ENCODE results near the gene PRTN3. TPM values are rescaled to one million over a fixed set of nuclear protein-coding genes. Genes with fewer than 3 reads are reported as not detected.
"Not testable (repeated sequence)": the region's sequence is repeated elsewhere in the genome, so short reads cannot be mapped to it uniquely, and the experiment has no call there.

PRTN3 gene
- total RNA-seq, 1 donor from 2014 or later = not detected

GRCh38 chr19:834216-834615 lies 6.6 kb upstream of the PRTN3 start:
- intact Hi-C loops (cut with micrococcal nuclease) = no loop called here
- H3K9me3 ChIP-seq (replicated peaks) = no peaks in the 10 kb centered on the region
- no peak overlapping the region for H3K4me3 ChIP-seq
- no peaks in the 10 kb centered on the region for H3K36me3 ChIP-seq
- peaks cover 83% of the 10 kb centered on the region for H3K27me3 ChIP-seq (ENCODE audit: low read depth)
- TF ChIP-seq, protein P1, sequence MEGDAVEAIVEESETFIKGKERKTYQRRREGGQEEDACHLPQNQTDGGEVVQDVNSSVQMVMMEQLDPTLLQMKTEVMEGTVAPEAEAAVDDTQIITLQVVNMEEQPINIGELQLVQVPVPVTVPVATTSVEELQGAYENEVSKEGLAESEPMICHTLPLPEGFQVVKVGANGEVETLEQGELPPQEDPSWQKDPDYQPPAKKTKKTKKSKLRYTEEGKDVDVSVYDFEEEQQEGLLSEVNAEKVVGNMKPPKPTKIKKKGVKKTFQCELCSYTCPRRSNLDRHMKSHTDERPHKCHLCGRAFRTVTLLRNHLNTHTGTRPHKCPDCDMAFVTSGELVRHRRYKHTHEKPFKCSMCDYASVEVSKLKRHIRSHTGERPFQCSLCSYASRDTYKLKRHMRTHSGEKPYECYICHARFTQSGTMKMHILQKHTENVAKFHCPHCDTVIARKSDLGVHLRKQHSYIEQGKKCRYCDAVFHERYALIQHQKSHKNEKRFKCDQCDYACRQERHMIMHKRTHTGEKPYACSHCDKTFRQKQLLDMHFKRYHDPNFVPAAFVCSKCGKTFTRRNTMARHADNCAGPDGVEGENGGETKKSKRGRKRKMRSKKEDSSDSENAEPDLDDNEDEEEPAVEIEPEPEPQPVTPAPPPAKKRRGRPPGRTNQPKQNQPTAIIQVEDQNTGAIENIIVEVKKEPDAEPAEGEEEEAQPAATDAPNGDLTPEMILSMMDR (IDR thresholded peaks at IDR 0.05; ENCODE audit: borderline replicate concordance) = no peak
- H3K27ac ChIP-seq (replicated peaks) = no peak overlapping the region
- DNase-seq = no peak
- no peaks in the 10 kb centered on the region for H3K4me1 ChIP-seq

- Histone ChIP-seq H3K27ac (replicated peaks) (no peak overlapping the region), H3K27me3 (ENCODE audit: low read depth) (peaks cover 79% of the 10 kb centered on the region), H3K4me1 (no peaks in the 10 kb centered on the region), H3K9me3 (replicated peaks) (no peaks in the 10 kb centered on the region), H3K36me3 (no peaks in the 10 kb centered on the region), H3K4me3 (no peak overlapping the region)
- TF ChIP-seq, protein P1 (IDR thresholded peaks at IDR 0.05; ENCODE audit: borderline replicate concordance) = no peak
- intact Hi-C loops (cut with micrococcal nuclease) = no loop called here
- no peak for DNase-seq
Measured at GRCh38 chr19:835210-835810, 5.5 kb upstream of the PRTN3 start.

DNA sequence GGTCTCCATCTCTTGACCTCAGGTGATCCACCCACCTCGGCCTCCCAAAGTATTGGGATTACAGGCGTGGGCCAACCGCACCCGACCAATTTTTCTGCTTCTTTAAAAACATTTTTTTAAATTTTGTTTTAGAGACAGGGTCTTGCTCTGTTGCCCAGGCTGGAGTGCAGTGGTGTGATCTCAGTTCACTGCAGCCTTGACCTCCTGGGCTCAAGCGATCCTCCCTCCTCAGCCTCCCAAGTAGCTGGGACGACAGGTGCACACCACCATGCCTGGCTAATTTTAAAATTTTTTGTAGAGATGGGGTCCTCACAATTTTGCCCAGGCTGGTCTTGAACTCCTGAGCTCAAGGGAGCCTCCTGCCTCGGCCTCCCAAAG lies 2.0 kb downstream of the PRTN3 start:
- H3K4me3 ChIP-seq; H3K36me3 ChIP-seq; intact Hi-C loops (cut with micrococcal nuclease); DNase-seq; H3K9me3 ChIP-seq (replicated peaks); H3K27ac ChIP-seq (replicated peaks): not testable (repeated sequence)
- Histone ChIP-seq H3K4me1 (peaks cover 13% of the 10 kb centered on the region), H3K27me3 (ENCODE audit: low read depth) (peaks cover 87% of the 10 kb centered on the region)

DNA sequence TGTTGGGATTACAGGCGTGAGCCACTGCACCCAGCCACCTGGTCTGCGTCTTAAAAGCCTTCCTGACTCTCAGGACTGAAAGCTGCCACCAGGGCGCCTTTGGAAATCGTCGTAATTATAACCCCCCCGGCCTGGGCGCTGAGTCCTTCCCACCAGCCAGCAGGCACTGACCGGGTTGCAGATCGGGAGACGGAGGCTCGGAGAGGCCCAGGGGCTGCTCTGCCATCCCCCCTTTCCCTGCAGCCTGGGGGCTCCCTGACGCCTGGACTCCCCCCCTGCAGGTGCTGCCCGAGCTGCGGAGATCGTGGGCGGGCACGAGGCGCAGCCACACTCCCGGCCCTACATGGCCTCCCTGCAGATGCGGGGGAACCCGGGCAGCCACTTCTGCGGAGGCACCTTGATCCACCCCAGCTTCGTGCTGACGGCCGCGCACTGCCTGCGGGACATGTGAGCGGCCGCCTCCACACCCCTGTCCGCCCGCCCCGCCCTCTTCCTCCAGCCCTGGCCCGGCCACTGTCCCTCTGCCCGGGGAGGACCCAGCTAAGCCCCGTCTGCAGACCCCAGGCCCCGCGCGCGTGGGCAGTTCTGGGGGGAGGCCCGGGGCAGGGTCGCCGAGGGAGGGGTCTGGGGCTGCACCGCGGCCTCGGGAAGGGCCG lies 2.5 kb downstream of the PRTN3 start:
- intact Hi-C loops (cut with micrococcal nuclease) = no loop called here
- H3K27ac ChIP-seq (replicated peaks) = no peak overlapping the region
- DNase-seq = no peak
- H3K4me1 ChIP-seq = peaks cover 18% of the 10 kb centered on the region
- peak overlapping the region; percentile 49 for H3K4me3 ChIP-seq
- H3K9me3 ChIP-seq (replicated peaks) = no peaks in the 10 kb centered on the region
- peaks cover 87% of the 10 kb centered on the region for H3K27me3 ChIP-seq (ENCODE audit: low read depth)
- TF ChIP-seq, protein P1 (IDR thresholded peaks at IDR 0.05; ENCODE audit: borderline replicate concordance) = no peak
- H3K36me3 ChIP-seq = no peaks in the 10 kb centered on the region

DNA sequence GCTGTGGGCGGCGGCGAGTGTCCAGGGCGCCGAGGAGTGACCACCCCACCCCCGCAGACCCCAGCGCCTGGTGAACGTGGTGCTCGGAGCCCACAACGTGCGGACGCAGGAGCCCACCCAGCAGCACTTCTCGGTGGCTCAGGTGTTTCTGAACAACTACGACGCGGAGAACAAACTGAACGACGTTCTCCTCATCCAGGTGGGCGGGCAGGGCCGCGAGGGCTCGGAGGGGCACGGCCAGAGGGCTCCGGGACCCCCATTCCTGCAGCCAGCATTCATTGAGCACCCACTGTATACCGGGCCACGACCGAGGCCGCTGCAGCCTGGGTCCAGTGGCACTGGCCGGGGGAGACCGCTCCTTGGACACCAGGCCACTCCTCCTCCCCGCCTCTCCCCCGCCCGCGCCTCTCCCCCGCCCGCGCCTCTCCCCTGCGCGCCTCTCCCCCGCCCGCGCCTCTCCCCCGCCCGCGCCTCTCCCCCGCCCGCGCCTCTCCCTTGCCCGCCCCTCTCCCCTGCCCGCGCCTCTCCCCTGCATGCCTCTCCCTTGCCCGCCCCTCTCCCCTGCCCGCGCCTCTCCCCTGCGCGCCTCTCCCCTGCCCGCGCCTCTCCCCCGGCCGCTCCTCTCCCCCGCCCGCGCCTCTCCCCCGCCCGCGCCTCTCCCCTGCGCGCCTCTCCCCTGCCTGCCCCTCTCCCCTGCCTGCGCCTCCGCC lies 3.2 kb downstream of the PRTN3 start:
- no peak for DNase-seq
- Histone ChIP-seq H3K27me3 (ENCODE audit: low read depth) (peaks cover 87% of the 10 kb centered on the region), H3K36me3 (no peaks in the 10 kb centered on the region), H3K9me3 (replicated peaks) (no peaks in the 10 kb centered on the region), H3K27ac (replicated peaks) (no peak overlapping the region), H3K4me3 (peak overlapping the region; percentile 49), H3K4me1 (peaks cover 19% of the 10 kb centered on the region)
- TF ChIP-seq, protein P1 (IDR thresholded peaks at IDR 0.05; ENCODE audit: borderline replicate concordance) = no peak
- intact Hi-C loops (cut with micrococcal nuclease) = no loop called here

DNA sequence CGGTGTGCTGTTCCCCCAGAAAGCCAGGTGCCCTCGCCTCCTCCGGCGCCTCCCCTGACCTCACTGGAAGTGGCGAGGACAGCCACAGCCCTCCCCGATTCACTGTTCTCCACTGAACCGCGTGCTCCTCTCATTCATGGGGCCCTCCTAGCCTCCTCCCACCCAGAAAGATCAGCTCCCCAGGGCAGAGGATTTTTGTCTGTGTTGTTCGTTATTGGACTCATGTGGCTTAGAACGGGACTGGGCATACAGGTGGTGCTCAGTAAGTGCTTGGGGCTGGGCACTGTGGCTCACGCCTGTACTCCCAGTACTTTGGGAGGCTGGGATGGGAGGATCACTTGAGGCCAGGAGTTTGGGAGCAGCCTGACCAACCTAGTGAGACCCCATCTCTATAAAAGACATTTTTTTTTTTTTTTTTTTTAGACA lies 3.8 kb downstream of the PRTN3 start:
- Histone ChIP-seq H3K36me3 (no peaks in the 10 kb centered on the region), H3K4me1 (peaks cover 19% of the 10 kb centered on the region), H3K9me3 (replicated peaks) (no peaks in the 10 kb centered on the region), H3K27me3 (ENCODE audit: low read depth) (peaks cover 81% of the 10 kb centered on the region), H3K4me3 (no peak overlapping the region), H3K27ac (replicated peaks) (no peak overlapping the region)
- TF ChIP-seq, protein P1 (IDR thresholded peaks at IDR 0.05; ENCODE audit: borderline replicate concordance) = no peak
- no peak for DNase-seq
- intact Hi-C loops (cut with micrococcal nuclease) = no loop called here
